ENCODE measurements around the gene ALAD.

GRCh38 chr9:113421726-113422125 is 20.6 kb upstream of the ALAD start:
- TF ChIP-seq POLR2A (IDR thresholded peaks at IDR 0.05) = no peak
- no peak for TF ChIP-seq CTCF (IDR thresholded peaks at IDR 0.05)

All from gastroesophageal sphincter (tissue), 3 donors.